Measurements from ENCODE around the gene DCXR. TPM values are rescaled to one million over a fixed set of nuclear protein-coding genes. Genes with fewer than 3 reads are reported as not detected.
A peak's percentile ranks its signal among the peaks of the same experiment; 100 is the strongest.

The DCXR gene
- total and polyA plus RNA-seq, 2 of the 13 experiments (the other 11 are each of a cell fraction or from before 2014, with no cell fraction given) = 287 to 311 TPM

DNA sequence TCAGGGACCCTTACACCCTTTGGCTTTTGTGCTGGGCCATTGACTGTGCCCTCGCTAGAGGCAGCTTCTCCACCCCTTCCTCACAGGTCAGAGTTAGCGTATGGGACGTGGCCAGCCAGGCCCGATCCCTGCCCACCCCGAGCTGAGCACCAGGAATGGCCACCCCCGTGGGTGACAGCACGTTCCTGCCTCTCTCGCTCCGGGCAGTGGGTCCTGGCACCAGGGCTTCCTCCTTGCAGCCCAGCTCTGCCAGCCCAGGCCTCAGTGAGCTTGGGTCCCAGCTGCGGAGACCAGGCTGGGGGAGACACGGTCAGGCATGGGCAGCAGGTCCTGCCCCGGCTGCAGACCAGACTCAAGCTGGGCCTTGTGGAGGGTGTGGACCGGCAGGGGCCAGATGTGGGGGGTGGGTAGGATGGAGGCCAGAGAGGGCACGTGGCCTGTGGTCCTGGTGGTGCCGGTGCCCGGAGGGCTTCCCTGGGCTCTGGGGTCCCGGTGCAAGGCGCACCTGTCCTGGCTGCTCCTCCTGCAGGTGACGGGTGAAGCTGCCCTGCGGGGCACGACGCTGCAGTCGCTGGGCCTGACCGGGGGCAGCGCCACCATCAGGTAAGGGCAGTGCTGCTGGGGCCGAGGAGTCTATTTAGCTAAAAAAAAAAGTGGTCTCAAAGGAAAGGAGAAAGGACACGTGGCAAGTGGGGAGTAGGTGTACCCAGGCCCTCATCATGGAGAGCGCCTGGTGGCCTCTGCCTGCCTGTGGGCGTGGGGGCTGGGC lies 41.9 kb downstream of the DCXR start (continued):
- TF ChIP-seq ZNF549 (CRISPR knock-in tag; IDR thresholded peaks at IDR 0.05) = no peak
- no peak for TF ChIP-seq ZNF660 (CRISPR knock-in tag; IDR thresholded peaks at IDR 0.05; ENCODE audit: borderline replicate concordance, low read depth)
- TF ChIP-seq SMAD1 (CRISPR knock-in tag; IDR thresholded peaks at IDR 0.05; ENCODE audit: borderline replicate concordance, low read depth) = peak; percentile 86; the same call in 1 of the 2 replicates
- no peak for TF ChIP-seq SIX1 (CRISPR knock-in tag; IDR thresholded peaks at IDR 0.05; ENCODE audit: borderline replicate concordance)
- TF ChIP-seq, protein P1, sequence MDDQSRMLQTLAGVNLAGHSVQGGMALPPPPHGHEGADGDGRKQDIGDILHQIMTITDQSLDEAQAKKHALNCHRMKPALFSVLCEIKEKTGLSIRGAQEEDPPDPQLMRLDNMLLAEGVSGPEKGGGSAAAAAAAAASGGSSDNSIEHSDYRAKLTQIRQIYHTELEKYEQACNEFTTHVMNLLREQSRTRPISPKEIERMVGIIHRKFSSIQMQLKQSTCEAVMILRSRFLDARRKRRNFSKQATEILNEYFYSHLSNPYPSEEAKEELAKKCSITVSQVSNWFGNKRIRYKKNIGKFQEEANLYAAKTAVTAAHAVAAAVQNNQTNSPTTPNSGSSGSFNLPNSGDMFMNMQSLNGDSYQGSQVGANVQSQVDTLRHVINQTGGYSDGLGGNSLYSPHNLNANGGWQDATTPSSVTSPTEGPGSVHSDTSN (CRISPR knock-in tag; IDR thresholded peaks at IDR 0.05; ENCODE audit: borderline replicate concordance) = no peak
- TF ChIP-seq TOPORS (CRISPR knock-in tag; IDR thresholded peaks at IDR 0.05) = no peak; the same call in 1 of the 2 replicates
- TF ChIP-seq ZSCAN20 (CRISPR knock-in tag; IDR thresholded peaks at IDR 0.05; ENCODE audit: borderline replicate concordance) = no peak
- peak; percentile 36; the same call in 1 of the 2 replicates for TF ChIP-seq ZNF468 (CRISPR knock-in tag; IDR thresholded peaks at IDR 0.05)
- TF ChIP-seq ZNF207 (IDR thresholded peaks at IDR 0.05; ENCODE audit: borderline replicate concordance) = no peak
- peak; percentile 68 for TF ChIP-seq NFE2L1 (CRISPR knock-in tag; IDR thresholded peaks at IDR 0.05; ENCODE audit: borderline replicate concordance)
- TF ChIP-seq POLR2AphosphoS5 (IDR thresholded peaks at IDR 0.05; ENCODE audit: low read depth, low read length) = peak; percentile 43; the same call in 1 of the 2 replicates
- no peak for TF ChIP-seq EHMT2 (IDR thresholded peaks at IDR 0.05; ENCODE audit: borderline replicate concordance, low read depth, low read length)
- peak; percentile 63 for TF ChIP-seq SAP130 (CRISPR knock-in tag; IDR thresholded peaks at IDR 0.05; ENCODE audit: low read depth)
- TF ChIP-seq, protein P2, sequence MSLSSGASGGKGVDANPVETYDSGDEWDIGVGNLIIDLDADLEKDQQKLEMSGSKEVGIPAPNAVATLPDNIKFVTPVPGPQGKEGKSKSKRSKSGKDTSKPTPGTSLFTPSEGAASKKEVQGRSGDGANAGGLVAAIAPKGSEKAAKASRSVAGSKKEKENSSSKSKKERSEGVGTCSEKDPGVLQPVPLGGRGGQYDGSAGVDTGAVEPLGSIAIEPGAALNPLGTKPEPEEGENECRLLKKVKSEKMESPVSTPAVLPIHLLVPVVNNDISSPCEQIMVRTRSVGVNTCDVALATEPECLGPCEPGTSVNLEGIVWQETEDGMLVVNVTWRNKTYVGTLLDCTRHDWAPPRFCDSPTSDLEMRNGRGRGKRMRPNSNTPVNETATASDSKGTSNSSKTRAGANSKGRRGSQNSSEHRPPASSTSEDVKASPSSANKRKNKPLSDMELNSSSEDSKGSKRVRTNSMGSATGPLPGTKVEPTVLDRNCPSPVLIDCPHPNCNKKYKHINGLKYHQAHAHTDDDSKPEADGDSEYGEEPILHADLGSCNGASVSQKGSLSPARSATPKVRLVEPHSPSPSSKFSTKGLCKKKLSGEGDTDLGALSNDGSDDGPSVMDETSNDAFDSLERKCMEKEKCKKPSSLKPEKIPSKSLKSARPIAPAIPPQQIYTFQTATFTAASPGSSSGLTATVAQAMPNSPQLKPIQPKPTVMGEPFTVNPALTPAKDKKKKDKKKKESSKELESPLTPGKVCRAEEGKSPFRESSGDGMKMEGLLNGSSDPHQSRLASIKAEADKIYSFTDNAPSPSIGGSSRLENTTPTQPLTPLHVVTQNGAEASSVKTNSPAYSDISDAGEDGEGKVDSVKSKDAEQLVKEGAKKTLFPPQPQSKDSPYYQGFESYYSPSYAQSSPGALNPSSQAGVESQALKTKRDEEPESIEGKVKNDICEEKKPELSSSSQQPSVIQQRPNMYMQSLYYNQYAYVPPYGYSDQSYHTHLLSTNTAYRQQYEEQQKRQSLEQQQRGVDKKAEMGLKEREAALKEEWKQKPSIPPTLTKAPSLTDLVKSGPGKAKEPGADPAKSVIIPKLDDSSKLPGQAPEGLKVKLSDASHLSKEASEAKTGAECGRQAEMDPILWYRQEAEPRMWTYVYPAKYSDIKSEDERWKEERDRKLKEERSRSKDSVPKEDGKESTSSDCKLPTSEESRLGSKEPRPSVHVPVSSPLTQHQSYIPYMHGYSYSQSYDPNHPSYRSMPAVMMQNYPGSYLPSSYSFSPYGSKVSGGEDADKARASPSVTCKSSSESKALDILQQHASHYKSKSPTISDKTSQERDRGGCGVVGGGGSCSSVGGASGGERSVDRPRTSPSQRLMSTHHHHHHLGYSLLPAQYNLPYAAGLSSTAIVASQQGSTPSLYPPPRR (CRISPR knock-in tag; IDR thresholded peaks at IDR 0.05; ENCODE audit: borderline replicate concordance) = no peak; the same call in 1 of the 2 replicates
- TF ChIP-seq, protein P3, sequence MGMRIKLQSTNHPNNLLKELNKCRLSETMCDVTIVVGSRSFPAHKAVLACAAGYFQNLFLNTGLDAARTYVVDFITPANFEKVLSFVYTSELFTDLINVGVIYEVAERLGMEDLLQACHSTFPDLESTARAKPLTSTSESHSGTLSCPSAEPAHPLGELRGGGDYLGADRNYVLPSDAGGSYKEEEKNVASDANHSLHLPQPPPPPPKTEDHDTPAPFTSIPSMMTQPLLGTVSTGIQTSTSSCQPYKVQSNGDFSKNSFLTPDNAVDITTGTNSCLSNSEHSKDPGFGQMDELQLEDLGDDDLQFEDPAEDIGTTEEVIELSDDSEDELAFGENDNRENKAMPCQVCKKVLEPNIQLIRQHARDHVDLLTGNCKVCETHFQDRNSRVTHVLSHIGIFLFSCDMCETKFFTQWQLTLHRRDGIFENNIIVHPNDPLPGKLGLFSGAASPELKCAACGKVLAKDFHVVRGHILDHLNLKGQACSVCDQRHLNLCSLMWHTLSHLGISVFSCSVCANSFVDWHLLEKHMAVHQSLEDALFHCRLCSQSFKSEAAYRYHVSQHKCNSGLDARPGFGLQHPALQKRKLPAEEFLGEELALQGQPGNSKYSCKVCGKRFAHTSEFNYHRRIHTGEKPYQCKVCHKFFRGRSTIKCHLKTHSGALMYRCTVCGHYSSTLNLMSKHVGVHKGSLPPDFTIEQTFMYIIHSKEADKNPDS (CRISPR knock-in tag; IDR thresholded peaks at IDR 0.05) = no peak
- no peak for TF ChIP-seq TEAD3 (CRISPR knock-in tag; optimal IDR thresholded peaks at IDR 0.05; ENCODE audit: borderline replicate concordance)
- 0 out of 2 replicates have a peak, but pooled peaks have one; percentile 5 for TF ChIP-seq ZNF260 (CRISPR knock-in tag; IDR thresholded peaks at IDR 0.05; ENCODE audit: borderline replicate concordance, low read depth)
- 0 out of 2 replicates have a peak, but pooled peaks have one; percentile 1 for TF ChIP-seq ZNF558 (CRISPR knock-in tag; IDR thresholded peaks at IDR 0.05; ENCODE audit: borderline replicate concordance)
- no peak for TF ChIP-seq TBX3 (IDR thresholded peaks at IDR 0.05; ENCODE audit: borderline replicate concordance)
- peak; percentile 29; the same call in 1 of the 2 replicates for TF ChIP-seq RARA (CRISPR knock-in tag; IDR thresholded peaks at IDR 0.05)
- TF ChIP-seq PRMT3 (CRISPR knock-in tag; IDR thresholded peaks at IDR 0.05; ENCODE audit: borderline replicate concordance, low read depth) = no peak; the same call in 1 of the 2 replicates
- no peak for TF ChIP-seq GTF2F1 (IDR thresholded peaks at IDR 0.05; ENCODE audit: low read length)
